Lung (tissue), 12 donors: ENCODE measurements around the gene GUCA2A. TPM values are rescaled to one million over a fixed set of nuclear protein-coding genes. Genes with fewer than 3 reads are reported as not detected.

Source experiments
- ATAC-seq: fragments of 200-7000 bp; cut with Tn5 transposase; one replicate; pipeline ENCODE4 v1.9.1; 2020; ENCODE audit warnings: moderate number of reproducible peaks; ENCODE audit not compliant: insufficient read depth, low FRiP score
- DNase-seq, 3 donors: peaks; one replicate each; pipeline ENCODE4 v3.0.0-alpha.2; 2013 to 2017
- H3K27ac ChIP-seq, 2 donors: one replicate each; pipeline ENCODE4 v1.5.1; 2013; ENCODE audit warnings: mild to moderate bottlenecking in 2 of 2, moderate library complexity in 2 of 2, control low read depth in 1 of 2, inconsistent platforms in 1 of 2, low read depth in 1 of 2, low read length in 1 of 2
- H3K27me3 ChIP-seq, 3 donors: one replicate each; pipeline ENCODE4 v1.5.1; 2013; ENCODE audit warnings: low read length in 2 of 3; ENCODE audit not compliant: control insufficient read depth in 3 of 3, insufficient read depth in 3 of 3
- H3K36me3 ChIP-seq, 4 donors: one replicate each; pipeline ENCODE4 v1.5.1; 2013; ENCODE audit warnings: low read length in 4 of 4, mild to moderate bottlenecking in 1 of 4, moderate library complexity in 1 of 4; ENCODE audit not compliant: control insufficient read depth in 4 of 4, insufficient read depth in 4 of 4
- H3K4me1 ChIP-seq, 5 donors: one replicate each; pipeline ENCODE4 v1.5.1; 2013; ENCODE audit warnings: low read length in 5 of 5, mild to moderate bottlenecking in 2 of 5, moderate library complexity in 1 of 5; ENCODE audit not compliant: control insufficient read depth in 5 of 5, insufficient read depth in 5 of 5
- H3K4me3 ChIP-seq: one replicate; pipeline ENCODE4 v1.5.1; 2013; ENCODE audit warnings: mild to moderate bottlenecking, control low read depth, moderate library complexity
- H3K9ac ChIP-seq, 2 donors: one replicate each; pipeline ENCODE4 v1.5.1; 2013; ENCODE audit warnings: low read length in 2 of 2, control low read depth in 1 of 2; ENCODE audit not compliant: insufficient read depth in 1 of 2
- H3K9me3 ChIP-seq, 4 donors: one replicate each; pipeline ENCODE4 v1.5.1; 2013; ENCODE audit warnings: low read length in 3 of 4, mild to moderate bottlenecking in 1 of 4, moderate library complexity in 1 of 4; ENCODE audit not compliant: control insufficient read depth in 4 of 4, insufficient read depth in 3 of 4
- CTCF ChIP-seq: IDR thresholded peaks from 2 replicates; pipeline ENCODE4 v1.5.1; 2012; ENCODE audit warnings: mild to moderate bottlenecking; ENCODE audit errors: control extremely low read depth, extremely low read depth
- WGBS, 2 donors: extraction: QIAGEN DNeasy Blood & Tissue Kit; methylation state at CpG; one replicate each; pipeline ENCODE4 v1.1.7; 2013; 5-methylcytosine and 5-hydroxymethylcytosine counted together
- polyA plus RNA-seq, 2 donors: library from polyadenylated mRNA; stranded (reverse); fragments of 200-250 nt; gene quantifications; one replicate each; pipeline ENCODE4 v1.2.1, GENCODE V29; 2013
- total RNA-seq, 2 donors: library from RNA; depleted of rRNA in 1 of 2; stranded (reverse); fragments of >200 nt in 1 of 2; gene quantifications; one replicate each; pipeline ENCODE4 v1.2.1, GENCODE V29; 2014 to 2021
- donor health status: control.
- donor health status: control.
- donor health status: Bipolar disorder and iron deficiency.
- donor health status: healthy.
- donor health status: DM: yes; HTN: yes; CAD: no.

Gene GUCA2A
- total and polyA plus RNA-seq, 4 donors = 0.28 to 0.29 TPM; not detected in 2

DNA sequence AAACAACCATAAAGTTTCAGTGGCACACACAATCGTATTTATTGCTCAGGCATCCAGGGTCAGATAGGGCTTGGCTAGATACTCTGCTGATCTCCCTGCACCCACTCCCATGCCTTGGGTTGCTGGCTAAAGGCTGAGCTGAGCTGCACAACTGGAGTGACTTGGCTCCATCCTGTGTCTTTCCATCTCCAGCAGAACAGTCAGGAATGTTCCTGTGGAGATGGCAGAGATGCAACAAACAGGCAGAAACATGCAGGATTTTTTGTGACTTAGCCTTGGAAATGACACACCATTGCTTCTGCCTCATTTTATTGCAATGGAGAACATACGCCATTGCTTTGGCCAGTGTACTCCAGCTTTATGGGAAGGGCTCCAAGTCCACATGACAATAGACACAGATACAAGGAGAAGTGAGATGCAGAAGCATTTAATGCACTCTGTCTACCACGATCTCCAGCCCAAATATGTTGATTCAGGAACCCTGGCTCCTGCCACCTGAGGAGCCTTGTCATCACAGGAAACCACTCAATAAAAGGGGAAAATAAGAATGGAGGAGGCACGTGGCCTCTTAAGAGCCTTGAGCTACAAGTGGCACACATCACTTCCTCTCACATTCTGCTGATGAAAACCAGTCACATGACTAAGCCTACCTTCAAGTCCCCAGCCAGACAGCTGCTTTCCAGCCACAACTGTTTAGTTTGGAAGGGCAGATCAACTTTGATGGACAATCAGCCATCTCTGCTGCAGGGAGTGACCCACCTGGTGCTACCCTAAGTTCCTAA lies 21.5 kb downstream of the GUCA2A start:
- H3K9ac ChIP-seq = no peak overlapping the region
- H3K4me3 ChIP-seq = no peak overlapping the region
- H3K36me3 ChIP-seq = no peaks in the 10 kb centered on the region
- H3K27ac ChIP-seq = peak overlapping the region in 1 of 2 donors; percentile 52
- H3K4me1 ChIP-seq = peaks cover 0 to 5% (median 0%) of the 10 kb centered on the region in 5 donors
- TF ChIP-seq CTCF = no peak
- ATAC-seq (no peak), DNase-seq (peak in 1 of 3 donors; percentile 62)
- peaks cover 0 to 9% (median 2%) of the 10 kb centered on the region in 3 donors for H3K27me3 ChIP-seq
- WGBS, 2 donors = 45 to 49% methylated on average over 4 of the region's 4 CpGs
- H3K9me3 ChIP-seq = no peaks in the 10 kb centered on the region

GRCh38 chr1:42141978-42142377 lies 22.6 kb downstream of the GUCA2A start:
- H3K9me3 ChIP-seq = no peaks in the 10 kb centered on the region
- DNase-seq (no peak), ATAC-seq (no peak)
- H3K9ac ChIP-seq = no peak overlapping the region
- no peak overlapping the region for H3K4me3 ChIP-seq
- TF ChIP-seq CTCF = no peak
- WGBS, 2 donors = 74 to 85% methylated on average over 5 of the region's 5 CpGs
- no peak overlapping the region for H3K27ac ChIP-seq
- peaks cover 0 to 9% (median 2%) of the 10 kb centered on the region in 3 donors for H3K27me3 ChIP-seq
- H3K4me1 ChIP-seq = peaks cover 0 to 5% (median 0%) of the 10 kb centered on the region in 5 donors
- no peaks in the 10 kb centered on the region for H3K36me3 ChIP-seq

- H3K4me1 ChIP-seq = peaks cover 0 to 5% (median 0%) of the 10 kb centered on the region in 5 donors
- ATAC-seq = no peak
- H3K27ac ChIP-seq = no peak overlapping the region
- WGBS, 2 donors = 81 to 95% methylated on average over 2 of the region's 2 CpGs
- no peak for TF ChIP-seq CTCF
- no peaks in the 10 kb centered on the region for H3K9me3 ChIP-seq
- H3K4me3 ChIP-seq = no peak overlapping the region
- H3K27me3 ChIP-seq = peaks cover 0 to 2% (median 0%) of the 10 kb centered on the region in 3 donors
- no peak for DNase-seq
- H3K9ac ChIP-seq = no peak overlapping the region
- H3K36me3 ChIP-seq = no peaks in the 10 kb centered on the region
Observed at GRCh38 chr1:42140191-42140590, 24.4 kb downstream of the GUCA2A start.
